SU-DHL-6 (cell line): ENCODE results near the gene CNTFR.
A peak's percentile ranks its signal among the peaks of the same experiment; 100 is the strongest.

Experiments used
- H2AFZ ChIP-seq: fragments of 200-600 bp; sonication (generic); 2 replicates; pipeline ENCODE4 v1.6.1; 2014; ENCODE audit warnings: low read depth, mild to moderate bottlenecking, moderate library complexity, mixed read lengths, antibody characterized with exemption, low read length; ENCODE audit not compliant: severe bottlenecking
- H3F3A ChIP-seq: fragments of 200-600 bp; shearing (Covaris generic); 2 replicates; pipeline ENCODE4 v1.6.0; 2016; ENCODE audit warnings: antibody characterized with exemption, mild to moderate bottlenecking; ENCODE audit not compliant: insufficient read depth
- H3K27ac ChIP-seq: fragments of 200-600 bp; sonication (generic); 2 replicates; pipeline ENCODE4 v1.5.1; 2016; ENCODE audit warnings: low read depth, mild to moderate bottlenecking, low read length, moderate library complexity, mixed read lengths
- H3K27me3 ChIP-seq: fragments of 200-600 bp; sonication (generic), shearing (Covaris generic); 2 replicates; pipeline ENCODE4 v1.6.0; 2014; ENCODE audit warnings: mild to moderate bottlenecking, low read length
- H3K36me3 ChIP-seq: fragments of 200-600 bp; sonication (generic); 2 replicates; pipeline ENCODE4 v1.6.1; 2014; ENCODE audit warnings: mild to moderate bottlenecking, low read length, mixed read lengths
- H3K4me2 ChIP-seq: fragments of 300-600, 200-600 bp; shearing (Covaris generic), sonication (generic); 2 replicates; pipeline ENCODE4 v1.6.0; 2014; ENCODE audit warnings: low read length, low read depth, mild to moderate bottlenecking; ENCODE audit not compliant: poor library complexity, severe bottlenecking
- H3K4me3 ChIP-seq: fragments of 200-600 bp; sonication (generic); 2 replicates; pipeline ENCODE4 v1.5.1; 2014; ENCODE audit warnings: antibody characterized with exemption, low read length, mild to moderate bottlenecking, mixed read lengths; ENCODE audit not compliant: insufficient read depth, poor library complexity, severe bottlenecking
- H3K79me2 ChIP-seq: fragments of 200-600 bp; sonication (generic); 2 replicates; pipeline ENCODE4 v1.6.1; 2014; ENCODE audit warnings: mild to moderate bottlenecking, low read length, moderate library complexity; ENCODE audit not compliant: insufficient read depth
- H3K9ac ChIP-seq: fragments of 200-600 bp; sonication (generic); 2 replicates; pipeline ENCODE4 v1.7.0; 2014; ENCODE audit warnings: mild to moderate bottlenecking, low read length
- H3K9me2 ChIP-seq: fragments of 200-600 bp; sonication (generic); replicated peaks from 2 replicates; pipeline ENCODE4 v1.6.1; 2014; ENCODE audit warnings: low read length; ENCODE audit not compliant: insufficient read depth
- H3K9me3 ChIP-seq: fragments of 200-600 bp; sonication (generic); 2 replicates; pipeline ENCODE4 v1.6.1; 2014; ENCODE audit warnings: low read length, mixed read lengths; ENCODE audit not compliant: insufficient read depth
- H4K20me1 ChIP-seq: fragments of 200-600 bp; sonication (generic); 2 replicates; pipeline ENCODE4 v1.6.1; 2014; ENCODE audit warnings: low read depth, mild to moderate bottlenecking, antibody characterized with exemption, low read length, moderate library complexity, mixed read lengths
- EZH2phosphoT487 ChIP-seq: fragments of 200-600 bp; sonication (generic), shearing (Covaris generic); conservative IDR thresholded peaks from 2 replicates; pipeline ENCODE4 v1.6.1; 2018; ENCODE audit warnings: mild to moderate bottlenecking, antibody characterized with exemption, low read length, moderate library complexity, mixed read lengths
- TF ChIP-seq, protein P1 (sequence below): fragments of 200-600 bp; sonication (generic); IDR thresholded peaks from one replicate; pipeline ENCODE4 v1.5.1; 2017; ENCODE audit warnings: antibody characterized with exemption, mild to moderate bottlenecking, low read length, moderate library complexity; ENCODE audit not compliant: insufficient read depth, poor library complexity, severe bottlenecking

Gene CNTFR

DNA sequence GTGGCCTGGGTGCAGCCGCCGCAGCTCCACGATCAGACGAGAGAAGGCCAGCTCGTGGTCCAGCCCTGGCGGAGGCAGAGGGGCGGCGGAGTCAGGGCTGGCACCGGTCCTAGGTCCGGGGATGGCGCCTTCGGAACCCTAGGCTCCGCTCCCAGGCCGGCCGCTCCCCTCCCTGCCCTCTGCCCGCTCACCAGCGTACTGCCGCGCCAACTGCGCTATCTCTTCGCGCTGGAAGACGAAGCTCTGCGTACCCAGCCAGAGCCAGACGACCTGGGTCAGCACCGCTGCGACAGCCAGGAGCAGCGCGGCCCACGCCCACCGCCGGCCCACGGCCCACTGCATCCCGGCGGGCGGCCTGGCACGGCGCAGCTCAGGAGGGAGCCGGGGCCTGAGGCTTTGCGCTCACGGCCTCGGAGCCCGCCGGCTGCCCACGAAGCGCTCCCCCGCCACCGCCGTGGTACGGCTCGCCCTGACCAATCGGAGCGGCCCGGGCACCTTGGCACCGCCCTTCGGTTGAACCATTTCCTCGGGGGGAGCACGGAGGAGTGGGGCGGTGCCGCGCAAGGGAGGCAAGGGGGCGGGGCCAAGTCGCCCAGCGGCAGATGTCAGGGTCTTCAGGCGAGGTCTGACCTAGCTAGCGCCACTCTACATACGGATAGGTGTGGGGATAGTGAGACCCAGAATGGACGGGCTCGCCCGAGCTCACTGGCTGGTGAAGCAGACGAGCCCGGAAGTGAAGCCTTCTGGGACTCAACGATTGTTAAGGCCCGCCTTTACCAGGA is 48.0 kb upstream of the CNTFR start, which contains the start of gene SIGMAR1:
Gene SIGMAR1 (minus strand): TSS at position 432 of the 782 bp plus-strand sequence. CDS start 90 bp downstream, at position 342.
- peaks cover 26% of the 10 kb centered on the region for H3K79me2 ChIP-seq
- H3K27ac ChIP-seq, result peak within 1 kb of the TSS; percentile 53
- H3K9me2 ChIP-seq, result no peaks in the 10 kb centered on the region
- H2AFZ ChIP-seq, result peak within 1 kb of the TSS; percentile 60
- peak within 1 kb of the TSS; percentile 84 for H3K9ac ChIP-seq
- no peaks in the 10 kb centered on the region for H4K20me1 ChIP-seq
- H3K4me2 ChIP-seq, result peak within 1 kb of the TSS; percentile 65
- H3K4me3 ChIP-seq, result peak within 1 kb of the TSS; percentile 68
- no peaks in the 10 kb centered on the region for H3K9me3 ChIP-seq
- H3K36me3 ChIP-seq, result 0 out of 2 replicates have a peak, but pooled peaks cover 5% of the 10 kb centered on the region
- no peaks in the 10 kb centered on the region for H3K27me3 ChIP-seq
- peaks cover 21% of the 10 kb centered on the region for H3F3A ChIP-seq
- no peak for TF ChIP-seq EZH2phosphoT487
- TF ChIP-seq, protein P1, sequence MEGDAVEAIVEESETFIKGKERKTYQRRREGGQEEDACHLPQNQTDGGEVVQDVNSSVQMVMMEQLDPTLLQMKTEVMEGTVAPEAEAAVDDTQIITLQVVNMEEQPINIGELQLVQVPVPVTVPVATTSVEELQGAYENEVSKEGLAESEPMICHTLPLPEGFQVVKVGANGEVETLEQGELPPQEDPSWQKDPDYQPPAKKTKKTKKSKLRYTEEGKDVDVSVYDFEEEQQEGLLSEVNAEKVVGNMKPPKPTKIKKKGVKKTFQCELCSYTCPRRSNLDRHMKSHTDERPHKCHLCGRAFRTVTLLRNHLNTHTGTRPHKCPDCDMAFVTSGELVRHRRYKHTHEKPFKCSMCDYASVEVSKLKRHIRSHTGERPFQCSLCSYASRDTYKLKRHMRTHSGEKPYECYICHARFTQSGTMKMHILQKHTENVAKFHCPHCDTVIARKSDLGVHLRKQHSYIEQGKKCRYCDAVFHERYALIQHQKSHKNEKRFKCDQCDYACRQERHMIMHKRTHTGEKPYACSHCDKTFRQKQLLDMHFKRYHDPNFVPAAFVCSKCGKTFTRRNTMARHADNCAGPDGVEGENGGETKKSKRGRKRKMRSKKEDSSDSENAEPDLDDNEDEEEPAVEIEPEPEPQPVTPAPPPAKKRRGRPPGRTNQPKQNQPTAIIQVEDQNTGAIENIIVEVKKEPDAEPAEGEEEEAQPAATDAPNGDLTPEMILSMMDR, result no peak

DNA sequence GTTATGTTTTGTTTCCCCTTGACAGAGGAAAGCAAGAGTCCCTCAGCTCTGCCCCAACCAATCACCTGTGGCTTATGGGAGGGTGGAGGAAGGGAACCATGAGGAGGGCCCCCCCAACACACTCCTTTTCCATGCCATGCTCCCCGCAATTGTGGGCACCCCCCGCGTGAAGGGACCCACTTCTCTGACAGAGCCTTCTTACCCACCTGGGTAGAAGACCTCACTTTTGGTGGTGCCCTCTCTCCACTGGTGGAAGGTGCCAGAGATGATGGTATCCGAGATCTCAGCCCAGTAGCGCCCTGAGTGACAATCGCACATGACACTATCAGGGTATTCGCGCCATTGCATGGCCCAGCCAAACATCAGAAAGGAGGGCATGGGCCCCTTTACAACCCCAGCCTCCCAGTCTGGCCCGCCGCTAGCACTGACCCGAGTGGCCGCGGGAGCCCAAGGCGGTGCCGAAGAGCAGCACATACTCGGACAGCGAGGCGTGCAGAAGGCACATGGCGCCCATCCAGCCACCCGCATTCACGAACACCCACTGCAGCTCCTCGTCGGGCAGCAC is 47.3 kb upstream of the CNTFR start:
- Histone ChIP-seq H4K20me1 (no peaks in the 10 kb centered on the region), H3K36me3 (0 out of 2 replicates have a peak, but pooled peaks cover 5% of the 10 kb centered on the region), H3K9ac (peak overlapping the region; percentile 84), H3K4me2 (peak overlapping the region; percentile 65), H3K9me2 (no peaks in the 10 kb centered on the region), H3K27ac (peak overlapping the region; percentile 53), H3K4me3 (peak overlapping the region; percentile 68), H2AFZ (peak overlapping the region; percentile 60), H3F3A (peaks cover 23% of the 10 kb centered on the region), H3K9me3 (no peaks in the 10 kb centered on the region), H3K27me3 (no peaks in the 10 kb centered on the region), H3K79me2 (peaks cover 26% of the 10 kb centered on the region)
- no peak for TF ChIP-seq EZH2phosphoT487
- TF ChIP-seq, protein P1, result no peak

DNA sequence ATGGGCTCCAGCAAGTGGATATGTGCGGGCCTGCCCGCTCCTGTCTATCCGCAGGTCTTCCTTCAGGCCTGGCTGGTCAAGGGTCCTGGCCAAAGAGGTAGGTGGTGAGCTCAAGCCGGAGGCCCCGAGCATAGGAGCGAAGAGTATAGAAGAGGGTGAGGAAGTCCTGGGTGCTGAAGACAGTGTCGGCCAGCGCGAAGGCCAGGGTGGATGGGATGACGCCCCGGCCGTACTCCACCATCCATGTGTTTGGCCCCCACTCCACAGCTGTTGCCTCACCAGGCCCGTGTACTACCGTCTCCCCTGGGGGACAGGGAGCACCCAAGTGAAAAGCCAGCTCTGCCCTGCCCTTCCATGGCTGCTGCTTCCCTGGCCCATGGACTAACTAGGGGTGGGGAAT is 46.0 kb upstream of the CNTFR start:
- Histone ChIP-seq H3K9me3 (no peaks in the 10 kb centered on the region), H3K9me2 (no peaks in the 10 kb centered on the region), H4K20me1 (no peaks in the 10 kb centered on the region), H3K9ac (0 out of 2 replicates have a peak overlapping the region, but pooled peaks have one; percentile 10), H3K36me3 (0 out of 2 replicates have a peak, but pooled peaks cover 5% of the 10 kb centered on the region), H3K27ac (no peak overlapping the region), H3K27me3 (no peaks in the 10 kb centered on the region), H3F3A (peaks cover 27% of the 10 kb centered on the region), H2AFZ (no peak overlapping the region), H3K4me2 (peak overlapping the region; percentile 65), H3K79me2 (peaks cover 26% of the 10 kb centered on the region), H3K4me3 (peak overlapping the region; percentile 21)
- TF ChIP-seq, protein P1, result no peak
- no peak for TF ChIP-seq EZH2phosphoT487
